Left colon (tissue), 2 donors: ENCODE measurements around the gene DOCK7. TPM values are rescaled to one million over a fixed set of nuclear protein-coding genes. Genes with fewer than 3 reads are reported as not detected.
"Not testable (repeated sequence)": the region's sequence is repeated elsewhere in the genome, so short reads cannot be mapped to it uniquely, and the experiment has no call there.

Source experiments
- ATAC-seq: fragments of 200-7000 bp; cut with Tn5 transposase; one replicate; pipeline ENCODE4 v1.9.1; 2020; ENCODE audit warnings: mild to moderate bottlenecking, moderate library complexity
- DNase-seq, 2 donors: peaks; one replicate each; pipeline ENCODE4 v3.0.0-alpha.2; 2020
- intact Hi-C, 2 donors: fragments of 100-400 bp; cut with DNase I in 1 of 2; cut with micrococcal nuclease in 1 of 2; formaldehyde crosslinking; loops; one replicate each; pipeline versions ENCODE4 v1.11.2 to v1.14.0; 2022; cut with DNase I, micrococcal nuclease
- long read RNA-seq: library from polyadenylated mRNA; unstranded; transcript quantifications from one replicate; pipeline ENCODE4 v2.0.0, GENCODE V29; 2021
- total RNA-seq, 2 donors: library from RNA; stranded (reverse); fragmentation: NEBNext Ultra II Directional; extraction: Animal tissue kit (Norgen Biotek cat#: 25700); gene quantifications; one replicate each; pipeline ENCODE4 v1.2.1, GENCODE V29; 2021
- donor health status: DM: no; HTN: no; CAD: no.
- donor health status: DM: yes; HTN: yes; CAD: no.

Gene DOCK7, protein sequence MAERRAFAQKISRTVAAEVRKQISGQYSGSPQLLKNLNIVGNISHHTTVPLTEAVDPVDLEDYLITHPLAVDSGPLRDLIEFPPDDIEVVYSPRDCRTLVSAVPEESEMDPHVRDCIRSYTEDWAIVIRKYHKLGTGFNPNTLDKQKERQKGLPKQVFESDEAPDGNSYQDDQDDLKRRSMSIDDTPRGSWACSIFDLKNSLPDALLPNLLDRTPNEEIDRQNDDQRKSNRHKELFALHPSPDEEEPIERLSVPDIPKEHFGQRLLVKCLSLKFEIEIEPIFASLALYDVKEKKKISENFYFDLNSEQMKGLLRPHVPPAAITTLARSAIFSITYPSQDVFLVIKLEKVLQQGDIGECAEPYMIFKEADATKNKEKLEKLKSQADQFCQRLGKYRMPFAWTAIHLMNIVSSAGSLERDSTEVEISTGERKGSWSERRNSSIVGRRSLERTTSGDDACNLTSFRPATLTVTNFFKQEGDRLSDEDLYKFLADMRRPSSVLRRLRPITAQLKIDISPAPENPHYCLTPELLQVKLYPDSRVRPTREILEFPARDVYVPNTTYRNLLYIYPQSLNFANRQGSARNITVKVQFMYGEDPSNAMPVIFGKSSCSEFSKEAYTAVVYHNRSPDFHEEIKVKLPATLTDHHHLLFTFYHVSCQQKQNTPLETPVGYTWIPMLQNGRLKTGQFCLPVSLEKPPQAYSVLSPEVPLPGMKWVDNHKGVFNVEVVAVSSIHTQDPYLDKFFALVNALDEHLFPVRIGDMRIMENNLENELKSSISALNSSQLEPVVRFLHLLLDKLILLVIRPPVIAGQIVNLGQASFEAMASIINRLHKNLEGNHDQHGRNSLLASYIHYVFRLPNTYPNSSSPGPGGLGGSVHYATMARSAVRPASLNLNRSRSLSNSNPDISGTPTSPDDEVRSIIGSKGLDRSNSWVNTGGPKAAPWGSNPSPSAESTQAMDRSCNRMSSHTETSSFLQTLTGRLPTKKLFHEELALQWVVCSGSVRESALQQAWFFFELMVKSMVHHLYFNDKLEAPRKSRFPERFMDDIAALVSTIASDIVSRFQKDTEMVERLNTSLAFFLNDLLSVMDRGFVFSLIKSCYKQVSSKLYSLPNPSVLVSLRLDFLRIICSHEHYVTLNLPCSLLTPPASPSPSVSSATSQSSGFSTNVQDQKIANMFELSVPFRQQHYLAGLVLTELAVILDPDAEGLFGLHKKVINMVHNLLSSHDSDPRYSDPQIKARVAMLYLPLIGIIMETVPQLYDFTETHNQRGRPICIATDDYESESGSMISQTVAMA (N-terminal part only)
- total RNA-seq, result 10 to 100 TPM; 31.5 to 33.8 TPM
- long read RNA-seq, full-length matches to known transcripts, result 4 of 8 reads
- long read RNA-seq, partial matches to known transcripts, result 3 of 8 reads
- long read RNA-seq, other reads (novel, unspliced or antisense), result 1 of 8 reads

- ATAC-seq, result peak; percentile 83
- DNase-seq, result peak; percentile 79 to 85
- intact Hi-C loops, result no loop called here
Observed at GRCh38 chr1:62687903-62688686, at the start of gene DOCK7. Gene DOCK7 (minus strand): TSS chr1:62688386. CDS start chr1:62688264, 122 bp downstream.

GRCh38 chr1:62735491-62736171 lies 47.4 kb upstream of the DOCK7 start:
- ATAC-seq (no peak), DNase-seq (no peak)
- intact Hi-C loops, result no loop called here

- peak; percentile 87 for ATAC-seq
- no peak for DNase-seq
- intact Hi-C loops, result no loop called here
Observed at GRCh38 chr1:62732331-62732730, 44.1 kb upstream of the DOCK7 start.

GRCh38 chr1:62728963-62729362 lies 40.8 kb upstream of the DOCK7 start:
- intact Hi-C loops, result no loop called here
- DNase-seq (no peak), ATAC-seq (no peak)

GRCh38 chr1:62727656-62728407 lies 39.6 kb upstream of the DOCK7 start:
- DNase-seq (no peak), ATAC-seq (no peak)
- intact Hi-C loops, result no loop called here

DNA sequence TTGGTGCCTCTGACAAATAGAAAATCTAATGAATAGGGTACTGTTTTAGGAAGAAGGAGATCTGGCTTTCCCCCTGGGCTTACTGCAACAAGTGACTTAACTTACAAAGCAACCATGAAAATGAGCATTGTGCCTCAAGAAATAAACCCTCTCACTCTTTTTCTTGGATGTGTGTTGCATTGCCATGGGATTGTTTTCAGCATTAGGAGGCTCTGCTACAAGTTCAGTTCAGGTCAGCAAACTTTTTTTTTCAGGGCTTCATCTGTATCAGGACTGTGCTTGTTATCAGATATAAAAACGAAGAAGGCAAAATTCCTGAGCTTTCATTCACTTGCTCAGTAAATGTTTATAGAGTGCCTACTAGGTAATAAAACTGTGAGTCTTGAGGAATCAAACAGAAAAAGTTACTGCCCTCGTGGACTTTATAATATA lies 37.8 kb upstream of the DOCK7 start:
- DNase-seq (no peak), ATAC-seq (peak; percentile 90)
- intact Hi-C loops, result no loop called here

DNA sequence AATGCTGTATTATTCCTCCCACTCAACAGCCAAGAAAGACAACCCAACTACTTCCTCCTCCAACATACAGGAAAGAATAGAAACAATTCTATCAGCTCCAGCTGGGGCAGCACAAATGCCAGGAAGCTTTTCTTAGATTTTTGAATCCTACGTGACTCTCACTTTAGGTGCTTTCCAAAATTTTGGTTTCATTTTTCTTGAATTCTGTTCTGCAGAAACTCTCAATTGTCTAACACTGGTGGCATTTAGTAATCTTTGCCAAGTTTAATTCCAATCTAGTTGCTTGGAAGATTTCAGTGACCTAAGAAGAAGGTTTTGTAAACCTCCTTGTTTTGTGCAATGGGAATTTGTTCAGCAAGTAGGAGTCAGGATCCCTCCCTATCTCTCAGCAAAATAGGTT lies 37.1 kb upstream of the DOCK7 start:
- DNase-seq, result no peak
- peak; percentile 49 for ATAC-seq

GRCh38 chr1:62724430-62724829 lies 36.2 kb upstream of the DOCK7 start:
- DNase-seq, result no peak
- no peak for ATAC-seq
- intact Hi-C loops, result no loop called here

More for the DNA sequence above, 37.1 kb upstream of the DOCK7 start:
- intact Hi-C loops, result no loop called here

GRCh38 chr1:62723883-62724282 lies 35.7 kb upstream of the DOCK7 start:
- intact Hi-C loops, result no loop called here
- ATAC-seq (no peak), DNase-seq (no peak)

GRCh38 chr1:62722796-62723195 lies 34.6 kb upstream of the DOCK7 start:
- intact Hi-C loops, result no loop called here
- DNase-seq (no peak), ATAC-seq (no peak)

GRCh38 chr1:62720946-62721554 lies 32.9 kb upstream of the DOCK7 start:
- DNase-seq (peak in 1 of 2 donors; percentile 56), ATAC-seq (peak; percentile 89)
- intact Hi-C loops, result no loop called here

GRCh38 chr1:62718400-62718799 lies 30.2 kb upstream of the DOCK7 start:
- ATAC-seq, intact Hi-C loops, DNase-seq: not testable (repeated sequence)

GRCh38 chr1:62717483-62717882 lies 29.3 kb upstream of the DOCK7 start:
- ATAC-seq, result no peak
- no peak for DNase-seq
- intact Hi-C loops, result no loop called here

DNA sequence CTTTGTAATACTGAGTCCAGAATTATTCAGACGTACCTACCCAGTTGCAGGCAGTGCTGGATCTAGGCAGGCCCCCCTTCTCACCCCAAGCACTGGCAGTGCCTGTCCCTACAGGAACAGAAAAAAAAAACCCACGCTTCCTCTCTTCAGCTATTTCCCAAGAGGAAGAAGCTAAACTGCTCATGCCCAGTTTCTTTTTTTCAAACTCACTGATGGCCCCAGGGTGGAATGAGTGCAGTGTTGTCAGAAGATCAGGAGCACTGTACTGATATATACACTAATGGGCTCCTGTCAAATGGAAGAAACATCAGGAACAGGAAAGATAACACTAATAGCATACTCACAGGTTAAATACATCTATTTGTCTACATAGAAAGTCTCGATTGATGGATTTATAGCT lies 28.2 kb upstream of the DOCK7 start:
- intact Hi-C loops, result no loop called here
- ATAC-seq (no peak), DNase-seq (no peak)

DNA sequence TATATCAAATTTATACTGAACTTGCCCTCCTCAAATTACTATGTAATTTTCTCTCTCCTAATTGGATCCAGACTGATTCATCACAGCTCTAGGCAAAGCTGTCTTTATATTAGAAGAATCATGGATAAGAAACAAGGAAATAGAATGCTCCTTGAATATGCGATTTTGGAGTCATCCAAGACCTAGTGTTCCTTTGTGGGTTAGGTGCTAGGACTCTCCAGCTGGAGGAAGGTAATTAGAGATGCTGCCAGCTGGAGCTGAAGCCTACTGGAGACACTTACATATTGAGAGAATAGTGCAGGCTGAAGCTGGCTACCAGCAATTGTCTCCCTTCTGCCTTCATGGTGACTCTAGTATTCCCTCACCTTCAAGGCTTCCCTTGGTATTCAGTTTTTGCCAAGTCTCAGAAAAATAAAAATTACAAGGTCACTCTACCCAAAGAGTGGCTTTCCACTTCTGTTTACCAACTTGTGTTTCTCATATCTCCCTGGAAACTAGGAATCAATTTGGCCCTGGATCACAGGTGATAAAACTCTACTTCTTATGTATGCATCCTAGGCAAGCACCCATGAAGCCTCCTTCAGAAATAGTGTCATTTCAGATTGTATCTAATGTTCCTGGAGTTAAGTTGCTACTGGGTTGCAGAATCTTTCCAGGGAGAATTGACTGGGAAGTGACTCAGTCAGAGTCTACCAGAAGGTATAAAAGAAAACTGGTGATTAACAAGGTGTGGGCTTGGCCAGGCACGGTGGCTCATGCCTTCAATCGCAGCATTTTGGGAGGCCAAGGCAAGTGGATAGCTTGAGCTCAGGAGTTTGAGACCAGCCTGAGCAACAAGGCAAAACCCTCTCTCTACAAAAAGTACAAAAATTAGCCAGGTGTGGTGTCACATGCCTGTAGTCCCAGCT lies 24.4 kb upstream of the DOCK7 start:
- ATAC-seq (peak; percentile 40), DNase-seq (no peak)
- intact Hi-C loops, result no loop called here
